HG02678 (cell line): Measurements from ENCODE around the gene FGA.

Experiments used
- ATAC-seq: cut with Tn5 transposase; IDR thresholded peaks from one replicate; pipeline ENCODE4 v1.9.1; 2021; ENCODE audit warnings: mild to moderate bottlenecking, moderate library complexity; ENCODE audit not compliant: unreplicated experiment

FGA gene

DNA sequence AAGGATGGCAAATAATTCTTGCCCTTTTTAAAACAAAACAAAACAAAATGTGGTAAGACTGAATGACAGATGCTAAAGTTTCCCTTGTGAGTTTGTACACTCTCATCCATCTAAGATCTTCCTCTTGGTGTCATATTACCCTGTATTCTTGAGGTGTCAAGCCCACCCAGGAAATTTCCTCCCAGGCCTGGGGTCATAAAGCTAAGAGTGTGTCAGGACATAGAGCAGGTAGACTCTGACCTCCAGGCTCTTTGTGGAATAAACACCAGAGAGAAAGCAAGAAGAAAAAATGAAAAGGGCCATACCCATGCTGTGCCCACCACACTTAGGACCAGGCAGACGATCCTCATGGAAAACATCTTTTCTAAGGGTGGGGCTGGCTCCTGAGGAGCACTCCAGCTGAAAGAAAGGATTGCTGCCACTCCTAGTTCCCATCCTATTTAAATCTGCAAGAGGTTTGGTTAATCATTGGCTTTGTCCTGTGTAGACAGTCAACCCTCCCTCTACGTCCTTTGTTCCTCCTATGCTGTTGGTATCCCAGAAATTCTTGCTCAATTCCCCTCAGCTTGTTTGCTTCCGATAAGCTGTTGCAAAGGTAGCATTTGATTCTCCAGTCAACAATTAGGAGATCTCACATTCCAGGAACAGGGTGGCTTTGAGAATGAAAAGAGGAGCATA lies at the start of gene FGA:
Gene FGA, minus strand, starts transcription at position 414 of the 678 bp plus-strand sequence. Its CDS starts 55 bp downstream, at position 359.
- ATAC-seq: no peak

DNA sequence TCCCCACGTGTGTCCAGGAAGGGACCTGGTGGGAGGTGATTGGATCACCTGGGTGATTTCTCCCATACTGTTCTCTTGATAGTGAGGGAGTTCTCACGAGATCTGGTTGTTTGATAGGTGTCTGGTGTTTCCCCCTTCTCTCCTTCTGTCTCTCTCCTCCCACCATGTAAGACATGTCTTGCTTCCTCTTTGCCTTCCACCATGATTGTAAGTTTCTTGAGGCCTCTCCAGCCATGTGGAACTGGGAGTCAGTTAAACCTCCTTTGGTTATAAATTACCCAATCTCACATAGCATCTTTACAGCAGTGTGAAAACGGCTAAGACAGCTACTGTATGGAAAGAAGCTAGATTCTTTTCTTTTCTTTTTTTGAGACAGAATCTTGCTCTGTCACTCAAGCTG lies 43.5 kb upstream of the FGA start:
- ATAC-seq: no peak

DNA sequence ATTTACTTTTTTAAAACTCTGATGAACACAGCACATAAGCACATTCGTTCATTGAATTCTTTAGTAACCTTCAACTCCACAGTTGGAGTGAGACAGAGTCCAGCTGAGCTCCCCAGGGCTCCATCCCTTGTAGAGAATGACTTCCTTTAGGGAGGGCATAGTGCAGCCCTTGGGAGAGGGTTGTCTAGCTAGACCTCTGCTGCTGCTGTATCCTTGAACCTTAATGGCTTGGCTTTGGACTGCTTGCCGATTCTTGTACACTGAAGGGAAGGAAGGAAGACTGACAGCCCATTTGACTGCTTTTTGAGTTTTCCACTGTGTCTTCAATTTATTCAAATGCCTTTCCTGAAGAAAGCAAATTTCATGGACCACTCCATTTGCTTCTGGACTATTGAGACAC lies 41.3 kb upstream of the FGA start:
- ATAC-seq: no peak

DNA sequence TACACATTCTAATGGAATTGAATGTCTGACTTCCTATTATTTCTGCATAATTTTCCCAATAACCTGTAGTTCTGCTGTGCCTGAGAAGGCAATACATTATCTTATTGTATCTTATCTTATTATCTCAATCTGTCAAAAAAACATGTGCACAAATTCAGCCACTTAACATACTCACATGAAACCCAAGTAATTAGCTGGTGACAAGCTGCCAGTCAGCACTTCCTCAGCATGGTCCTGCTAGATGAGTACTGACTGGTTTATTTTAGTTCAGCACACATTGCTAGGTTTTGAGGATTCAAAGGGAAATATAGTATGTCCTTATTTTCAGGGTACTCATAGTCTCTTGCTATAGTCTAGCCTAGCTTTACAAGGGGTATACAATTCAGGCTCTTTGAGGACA lies 39.8 kb upstream of the FGA start:
- no peak for ATAC-seq

DNA sequence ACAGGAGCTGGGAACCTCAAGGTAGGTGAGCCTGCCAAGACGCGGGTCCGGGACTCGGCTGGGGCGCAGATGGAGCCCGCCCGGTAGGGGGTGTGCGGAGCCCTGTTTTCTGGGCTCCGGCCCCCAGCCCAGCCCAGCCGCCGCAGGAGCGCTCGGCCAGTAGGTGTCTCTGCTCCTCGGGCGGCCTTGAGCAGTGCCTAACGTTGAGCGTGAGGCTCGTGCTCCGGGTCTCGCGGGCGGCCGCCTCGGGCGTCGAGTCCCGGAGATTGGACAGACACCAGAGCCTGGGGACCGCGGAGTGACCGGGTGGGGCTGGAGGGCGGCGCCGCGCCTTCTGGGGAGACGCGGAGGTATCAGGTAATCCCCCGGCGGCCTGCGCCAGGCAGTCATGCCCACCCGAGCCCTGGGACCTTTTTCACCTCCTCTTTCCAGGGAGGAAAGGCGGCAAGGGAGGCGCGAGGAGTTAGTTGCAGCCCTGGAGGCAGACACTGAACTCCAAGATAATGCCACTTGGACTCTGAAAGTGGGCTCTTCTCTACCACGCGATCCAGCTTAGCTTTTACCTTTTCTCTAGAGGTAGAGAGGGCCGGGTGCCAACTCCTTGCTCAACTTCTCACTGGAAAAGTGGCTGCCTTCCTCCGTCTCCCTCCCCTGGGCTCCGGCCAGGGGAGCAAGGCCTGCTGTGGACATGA lies 36.4 kb upstream of the FGA start:
- ATAC-seq: peak; percentile 98

DNA sequence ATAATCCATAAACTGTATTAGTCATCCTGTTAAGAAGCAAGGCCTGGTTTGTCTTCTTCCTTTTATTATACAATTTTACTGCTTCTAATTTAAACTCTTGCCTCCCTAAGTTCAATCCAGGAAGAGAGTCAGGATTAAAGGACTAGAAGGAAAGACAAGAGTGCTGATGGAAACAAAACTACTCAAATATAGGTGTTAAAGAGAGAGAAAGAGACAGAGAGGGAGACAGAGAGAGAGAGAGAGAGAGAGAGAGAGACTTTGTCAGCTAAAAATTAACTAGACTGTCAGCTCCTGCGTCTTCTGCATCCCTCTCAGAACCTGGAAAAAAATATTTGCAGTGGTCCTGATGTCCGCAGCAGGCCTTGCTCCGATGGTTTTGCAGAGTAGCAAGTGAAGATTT lies 35.4 kb upstream of the FGA start:
- ATAC-seq: no peak

DNA sequence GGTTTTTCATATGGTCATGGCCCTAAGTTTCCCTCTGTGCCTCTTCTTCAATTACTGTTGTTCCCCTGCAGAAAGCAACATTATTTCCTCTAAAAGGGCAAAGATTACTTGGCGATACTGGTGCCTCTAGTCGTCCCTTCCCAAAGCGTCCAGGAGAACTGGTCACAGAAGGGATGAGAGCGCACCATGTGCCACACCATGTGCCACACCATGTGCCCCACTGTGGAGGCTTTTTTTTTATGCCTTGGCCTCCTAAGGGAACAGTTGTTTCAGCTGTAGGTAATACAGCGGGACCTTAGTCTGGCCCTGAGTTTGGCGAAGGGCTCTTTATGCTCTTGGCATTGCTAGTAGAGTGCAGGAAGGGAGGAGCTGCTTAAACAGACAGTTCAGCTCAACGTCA lies 33.5 kb upstream of the FGA start:
- ATAC-seq: no peak

DNA sequence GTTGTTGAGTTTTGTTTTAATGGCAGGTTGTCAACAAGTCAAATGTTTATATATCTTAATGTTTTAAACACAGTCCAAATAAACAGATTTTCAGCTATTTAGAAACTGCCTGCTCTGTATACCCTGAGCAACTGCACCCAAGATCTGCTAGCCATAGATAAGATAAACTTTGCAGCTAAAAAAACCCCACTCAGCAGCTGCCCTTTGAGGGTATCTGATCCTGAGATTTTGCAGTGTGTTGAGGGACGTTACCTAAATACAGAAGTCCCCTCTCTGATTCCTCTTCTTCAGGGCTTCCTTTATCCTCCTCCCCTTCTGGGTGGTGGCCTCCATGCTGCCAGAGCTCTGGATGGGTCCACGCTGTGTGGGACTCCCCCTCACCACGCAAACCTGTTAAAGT lies 32.9 kb upstream of the FGA start:
- no peak for ATAC-seq

DNA sequence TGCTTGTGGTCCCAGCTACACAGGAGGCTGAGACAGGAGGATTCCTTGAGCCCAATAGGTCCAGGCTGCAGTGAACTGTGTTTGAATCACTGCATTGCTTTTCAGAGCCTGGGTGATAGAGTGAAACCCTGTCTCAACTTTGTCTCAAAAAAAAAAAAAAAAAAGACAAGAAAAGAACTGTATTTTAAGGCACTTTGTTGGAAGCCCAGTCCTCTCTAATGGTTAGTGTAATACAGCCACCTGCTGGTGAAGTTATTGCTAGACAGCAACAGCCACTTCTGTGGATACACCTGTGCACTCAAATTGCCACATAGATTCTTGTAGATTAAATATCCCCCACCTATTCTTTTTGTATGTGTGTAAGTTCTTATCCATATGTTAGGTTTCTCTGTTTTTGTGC lies 32.1 kb upstream of the FGA start:
- ATAC-seq: peak; percentile 43

DNA sequence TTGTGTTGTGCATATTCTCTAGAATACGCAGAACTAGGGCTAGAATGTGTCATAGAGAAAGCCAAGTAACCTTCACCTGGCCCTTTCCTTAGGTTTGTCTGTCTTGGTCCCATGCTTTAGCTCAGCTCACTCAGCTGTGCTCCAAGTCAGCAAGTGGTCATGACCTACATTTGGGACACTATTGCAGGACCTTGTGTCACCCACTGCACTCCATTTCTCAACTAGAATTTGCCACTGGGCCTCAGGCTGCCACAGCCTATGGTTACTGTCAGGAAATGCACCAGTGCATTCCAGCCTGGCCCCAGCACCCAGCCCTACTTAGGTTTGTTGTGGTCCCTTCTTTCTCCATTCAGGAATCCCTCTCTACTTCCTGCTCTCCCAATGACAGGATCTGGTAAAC lies 29.6 kb upstream of the FGA start:
- no peak for ATAC-seq

DNA sequence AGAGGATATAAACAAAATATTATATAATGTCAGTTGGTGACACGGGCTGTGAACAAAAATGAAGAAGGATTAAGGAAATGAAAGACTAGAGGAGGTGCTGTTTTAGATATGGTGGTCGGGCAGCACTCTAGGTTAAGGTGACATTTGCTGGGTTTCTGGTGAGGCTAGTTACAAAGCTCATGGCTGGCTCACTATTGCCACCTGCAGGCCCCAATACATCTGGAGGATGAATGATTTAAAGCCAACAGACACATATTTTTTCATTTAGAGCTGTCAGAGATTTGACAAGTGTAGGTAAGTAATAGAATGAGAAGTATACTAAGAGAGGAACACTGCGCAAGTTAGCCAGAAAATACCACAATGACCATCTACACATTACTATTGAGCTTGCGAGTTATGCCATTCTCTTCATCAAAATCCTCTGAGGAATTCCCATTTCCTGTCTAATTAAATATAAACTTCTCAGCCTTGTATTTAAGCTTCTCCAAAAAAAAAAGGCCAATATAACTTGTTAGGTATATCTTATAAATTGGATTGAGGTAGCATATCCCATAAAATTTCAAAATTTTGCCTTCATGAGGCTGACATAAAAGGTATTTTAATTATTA lies 28.3 kb upstream of the FGA start:
- ATAC-seq: peak; percentile 67

DNA sequence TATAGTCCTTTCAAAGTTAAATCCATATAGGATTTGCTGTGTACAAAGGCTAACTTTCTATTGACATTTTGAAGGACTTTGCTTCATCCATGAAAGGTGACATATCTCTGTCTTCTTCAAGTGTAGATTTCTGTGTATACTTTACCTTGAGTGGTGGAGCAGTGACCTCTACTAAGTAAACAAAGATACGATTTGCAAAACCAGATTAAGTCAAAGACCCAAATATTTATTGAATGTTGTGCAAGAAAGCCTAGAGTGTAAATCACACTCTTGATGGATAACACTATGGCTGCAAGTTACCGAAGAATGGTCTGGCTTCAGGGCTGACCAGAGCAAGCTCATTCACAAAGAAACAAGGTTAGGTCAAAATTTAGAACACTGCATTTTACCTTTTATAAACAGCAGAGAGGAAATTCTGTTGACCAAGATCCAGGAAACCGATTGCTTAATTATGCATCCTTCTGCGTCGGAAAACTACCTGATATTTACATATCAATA lies 27.3 kb upstream of the FGA start:
- ATAC-seq: no peak

DNA sequence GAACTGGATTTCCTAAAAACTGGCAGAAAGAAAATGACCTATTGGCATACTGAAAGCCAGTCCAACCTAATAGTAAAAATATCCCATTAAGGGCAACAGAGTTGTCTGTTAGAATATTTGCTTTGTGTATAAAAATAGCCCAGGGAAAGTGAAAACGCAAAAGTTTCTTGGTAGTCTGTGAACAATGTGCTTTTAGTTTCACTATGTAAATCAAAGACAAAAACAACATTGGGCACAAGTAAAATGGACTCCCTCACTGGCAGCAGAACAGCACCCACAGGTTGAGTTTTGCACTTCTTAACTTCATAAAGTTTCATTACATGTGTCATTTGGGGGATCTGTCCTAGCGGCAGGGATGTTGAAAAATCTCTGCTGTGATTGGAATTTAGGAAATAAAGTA lies 26.2 kb upstream of the FGA start:
- peak; percentile 97 for ATAC-seq

DNA sequence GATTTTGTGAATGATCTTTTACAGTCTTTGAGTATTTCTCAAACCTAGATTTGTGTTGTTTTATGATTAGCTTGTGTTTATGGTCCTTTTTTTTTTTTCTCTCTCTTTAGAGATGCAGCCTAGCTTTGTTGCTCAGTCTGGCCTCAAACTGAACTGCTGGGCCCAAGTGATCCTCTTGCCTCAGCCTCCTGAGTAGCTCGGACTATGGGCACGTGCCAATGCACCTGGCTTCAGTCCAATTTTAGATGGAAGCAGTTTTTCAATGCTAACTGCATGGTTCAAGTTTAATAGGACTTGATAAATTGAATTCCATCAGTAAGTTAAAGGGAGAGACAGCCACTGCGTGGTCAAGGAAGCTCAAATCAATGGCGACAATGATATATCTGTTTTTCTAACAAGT lies 25.7 kb upstream of the FGA start:
- ATAC-seq: peak; percentile 6

DNA sequence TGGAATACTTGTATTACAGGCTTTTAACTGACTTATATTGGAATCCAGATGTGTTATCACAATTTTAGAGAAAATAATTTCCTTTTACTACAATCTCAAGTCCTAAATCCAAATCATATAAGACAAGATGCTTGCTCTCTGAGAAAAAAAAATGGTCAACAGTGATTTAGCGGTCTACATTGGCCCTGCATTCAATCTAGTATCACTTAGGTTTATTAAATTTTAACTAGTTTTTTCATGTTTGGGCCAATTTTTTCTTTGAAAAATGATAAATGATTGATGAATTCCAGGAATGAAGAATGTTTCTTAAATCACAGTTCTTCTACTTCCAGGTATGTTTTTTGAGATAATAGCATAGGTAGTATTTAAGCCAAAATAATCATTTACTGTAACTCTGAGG lies 24.7 kb upstream of the FGA start:
- ATAC-seq: no peak

DNA sequence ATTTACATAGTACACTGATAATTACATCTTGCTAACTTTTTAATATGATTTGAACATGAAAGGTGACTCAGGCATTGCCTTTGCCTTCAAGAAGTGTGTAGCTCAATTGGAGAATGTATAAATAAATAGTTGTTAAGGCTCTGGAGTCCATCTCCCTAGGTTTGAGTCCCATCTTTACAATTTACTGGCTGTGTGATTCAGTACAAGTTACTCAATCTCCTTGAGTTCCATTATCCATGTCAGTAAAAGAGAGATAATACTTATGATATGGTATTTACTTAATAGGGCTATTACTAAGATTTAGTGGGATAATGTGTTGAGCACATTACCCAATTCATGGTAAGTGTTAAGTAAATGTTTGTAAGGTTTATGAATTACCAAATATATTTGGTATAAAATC lies 23.8 kb upstream of the FGA start:
- no peak for ATAC-seq

DNA sequence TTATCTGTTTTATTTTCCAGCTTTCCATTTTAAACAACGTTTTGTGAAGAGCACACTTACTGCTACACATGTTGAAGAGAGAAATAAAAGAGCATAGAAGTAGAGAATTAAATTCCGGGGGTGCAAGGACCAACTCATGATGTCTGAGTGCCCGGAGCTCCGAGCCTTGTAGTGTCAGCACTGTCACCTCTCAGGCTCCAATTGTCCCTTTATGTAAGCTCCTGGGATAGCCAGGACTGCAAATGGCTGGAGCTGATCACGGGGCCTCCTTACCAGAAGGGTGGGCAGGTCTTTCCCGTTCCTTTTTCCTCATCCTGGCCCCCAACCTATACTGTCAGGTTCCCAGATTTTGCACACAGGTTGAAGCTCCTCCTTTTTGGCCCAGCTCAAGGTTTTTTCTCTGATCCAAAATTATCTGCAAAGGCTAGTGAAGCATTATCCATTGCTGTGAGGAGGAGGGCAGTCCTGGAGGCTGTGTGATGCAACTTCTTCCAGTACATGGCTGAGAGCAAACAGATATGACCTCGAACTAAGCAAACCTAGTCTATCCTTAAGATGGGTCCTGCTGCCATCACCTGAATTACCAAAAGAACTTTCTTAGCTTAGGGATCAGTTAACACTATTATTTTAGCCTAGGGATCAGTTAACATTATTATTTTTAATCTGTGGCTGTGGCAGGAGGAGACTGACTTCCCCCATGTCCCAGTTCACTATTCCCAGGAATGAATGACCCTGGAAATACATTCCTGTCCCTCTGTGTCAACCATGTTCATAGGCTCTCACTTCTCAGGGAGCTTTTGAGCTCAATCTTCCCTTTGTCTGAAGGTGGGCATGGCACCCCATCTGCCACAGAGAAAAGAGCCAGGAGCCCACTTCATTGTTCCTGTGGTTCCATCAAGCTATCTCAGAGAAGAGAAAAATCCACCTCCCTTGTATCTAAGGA lies 22.2 kb upstream of the FGA start, which contains the start of gene FGG:
Gene FGG, minus strand, starts transcription at position 185 of the 943 bp plus-strand sequence. Its CDS starts 47 bp downstream, at position 138.
- no peak for ATAC-seq

DNA sequence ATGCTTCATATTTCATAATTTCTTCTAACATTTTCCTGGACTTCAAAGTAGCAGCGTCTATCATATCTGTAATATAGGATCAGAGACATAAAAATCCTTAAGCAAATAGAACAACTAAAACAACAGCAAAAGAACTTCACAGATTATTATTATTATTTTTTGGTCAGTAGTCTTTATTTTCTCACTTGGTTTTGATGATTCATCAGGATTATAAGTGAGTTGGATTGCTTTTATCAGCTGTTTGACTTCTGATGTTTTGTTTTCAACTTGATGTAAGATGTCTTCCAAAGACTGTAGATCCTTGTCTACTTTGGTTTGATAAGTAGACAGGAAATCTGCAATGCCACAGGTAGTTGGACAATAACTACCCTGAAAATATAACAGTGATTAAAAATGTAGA lies 21.3 kb upstream of the FGA start:
- no peak for ATAC-seq

DNA sequence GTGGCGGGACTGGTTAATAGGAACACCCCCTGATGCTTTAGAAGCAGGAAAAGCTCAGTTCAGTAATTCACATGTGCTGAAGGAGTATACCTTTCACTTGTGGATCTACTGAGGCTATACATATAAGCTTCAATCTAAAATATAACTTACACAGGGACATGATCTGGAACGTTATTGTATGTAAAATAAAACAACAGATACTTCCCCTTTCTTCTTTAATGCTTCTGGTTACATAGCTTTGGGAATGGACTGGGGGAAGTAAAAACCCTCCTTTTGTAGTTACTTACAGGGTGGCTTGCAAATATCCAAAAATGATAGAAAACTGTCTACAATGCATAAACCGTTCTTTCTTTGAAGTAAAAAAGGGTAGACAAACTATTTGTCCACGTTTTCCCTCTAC lies 20.0 kb upstream of the FGA start:
- no peak for ATAC-seq

DNA sequence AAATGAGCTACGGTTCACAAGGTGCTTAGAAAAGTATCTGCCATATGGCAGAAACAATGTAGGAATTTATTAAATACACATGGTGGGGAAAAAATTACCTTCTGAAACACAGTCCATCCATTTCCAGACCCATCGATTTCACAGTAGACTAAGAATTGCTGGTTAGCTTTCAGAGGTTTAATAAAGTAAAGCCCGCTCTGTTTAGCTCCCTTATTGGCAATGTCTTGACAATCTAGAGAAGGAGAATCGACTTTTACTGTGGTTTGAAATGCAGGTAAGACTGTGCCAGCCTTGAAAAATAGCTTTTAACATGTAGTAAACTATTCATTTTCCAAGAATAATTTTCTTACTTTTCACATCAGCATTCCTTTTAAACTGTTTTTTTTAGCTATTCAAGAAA lies 19.0 kb upstream of the FGA start:
- ATAC-seq: no peak
